DND-41 (cell line): ENCODE results near the gene C6orf15.
"Not testable (repeated sequence)": the region's sequence is repeated elsewhere in the genome, so short reads cannot be mapped to it uniquely, and the experiment has no call there.

Experiments used
- ATAC-seq: fragments of 200-7000 bp; cut with Tn5 transposase; 3 replicates; pipeline ENCODE4 v1.9.1; 2021; ENCODE audit warnings: low read depth; ENCODE audit not compliant: insufficient read depth
- DNase-seq: peaks from one replicate; pipeline ENCODE4 v3.0.0-alpha.2; 2020
- H2AFZ ChIP-seq: 2 replicates; pipeline ENCODE4 v1.6.0; 2012; ENCODE audit warnings: low read depth, low read length
- H3K27ac ChIP-seq: 2 replicates; pipeline ENCODE4 v1.5.1; 2012; ENCODE audit warnings: low read length, inconsistent platforms
- H3K27me3 ChIP-seq: fragments of 200-600 bp; sonication (generic); 2 replicates; pipeline ENCODE4 v1.6.0; 2012; ENCODE audit warnings: low read length, mild to moderate bottlenecking, inconsistent platforms; ENCODE audit not compliant: insufficient read depth, poor library complexity
- H3K36me3 ChIP-seq: 2 replicates; pipeline ENCODE4 v1.5.1; 2012; ENCODE audit warnings: low read length, inconsistent platforms; ENCODE audit not compliant: insufficient read depth
- H3K4me1 ChIP-seq: 2 replicates; pipeline ENCODE4 v1.5.1; 2012; ENCODE audit warnings: mild to moderate bottlenecking, low read length; ENCODE audit not compliant: insufficient read depth
- H3K4me2 ChIP-seq: 2 replicates; pipeline ENCODE4 v1.6.0; 2012; ENCODE audit warnings: mild to moderate bottlenecking, moderate library complexity, low read length, inconsistent platforms; ENCODE audit not compliant: insufficient read depth
- H3K4me3 ChIP-seq, 2 experiments: fragments of 200-600 bp in 1 of 2; shearing (Covaris generic) in 1 of 2; 2 replicates each; pipeline ENCODE4 v1.5.1; 2012 to 2016; ENCODE audit warnings: inconsistent platforms in 2 of 2, low read length in 2 of 2, mild to moderate bottlenecking in 2 of 2, low read depth in 1 of 2, moderate library complexity in 1 of 2
- H3K79me2 ChIP-seq: 2 replicates; pipeline ENCODE4 v1.6.0; 2012; ENCODE audit warnings: low read length, inconsistent platforms; ENCODE audit not compliant: insufficient read depth
- H3K9ac ChIP-seq: 2 replicates; pipeline ENCODE4 v1.6.0; 2012; ENCODE audit warnings: low read depth, mild to moderate bottlenecking, inconsistent platforms, low read length, moderate library complexity
- H3K9me3 ChIP-seq: 2 replicates; pipeline ENCODE4 v1.5.1; 2012; ENCODE audit warnings: low read length, moderate library complexity, mild to moderate bottlenecking, inconsistent platforms; ENCODE audit not compliant: insufficient read depth, severe bottlenecking
- H4K20me1 ChIP-seq: 2 replicates; pipeline ENCODE4 v1.6.0; 2012; ENCODE audit warnings: low read length; ENCODE audit not compliant: insufficient read depth
- EZH2 ChIP-seq: IDR thresholded peaks from 3 replicates; pipeline ENCODE4 v1.6.1; 2012; ENCODE audit warnings: borderline replicate concordance, low read depth, mild to moderate bottlenecking, moderate library complexity, low read length, inconsistent platforms; ENCODE audit not compliant: severe bottlenecking
- TF ChIP-seq, protein P1 (sequence below): IDR thresholded peaks from 2 replicates; pipeline ENCODE4 v1.5.1; 2012; ENCODE audit warnings: borderline replicate concordance, low read length, moderate library complexity, mild to moderate bottlenecking; ENCODE audit not compliant: poor library complexity, severe bottlenecking; ENCODE audit errors: extremely low read depth

C6orf15 gene

DNA sequence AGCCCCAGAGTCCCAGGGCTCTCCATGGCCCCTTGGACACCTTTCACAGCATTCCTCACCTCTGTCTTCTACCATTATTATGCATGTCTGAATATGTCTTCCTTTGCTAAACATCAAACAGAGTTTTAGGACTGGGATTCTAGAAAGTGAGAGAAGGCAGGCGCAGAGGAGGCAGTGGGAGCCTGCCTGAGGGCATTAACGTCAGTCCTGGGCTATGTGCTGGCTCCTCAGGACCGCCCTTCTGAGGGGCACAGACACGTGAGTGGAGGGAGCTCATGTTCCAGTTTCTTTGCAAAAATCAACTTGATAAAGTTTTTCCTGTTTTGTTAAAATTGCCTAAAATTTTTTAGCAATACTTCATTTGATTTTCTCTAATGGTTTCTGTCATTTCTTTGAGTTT is 38.0 kb downstream of the C6orf15 start:
- Histone ChIP-seq H3K9ac (no peak overlapping the region), H3K27me3 (no peaks in the 10 kb centered on the region), H3K4me1 (peaks cover 2% of the 10 kb centered on the region), H2AFZ (0 out of 2 replicates have a peak overlapping the region, but pooled peaks have one; percentile 20), H4K20me1 (no peaks in the 10 kb centered on the region), H3K9me3 (no peaks in the 10 kb centered on the region), H3K79me2 (no peaks in the 10 kb centered on the region), H3K4me2 (no peak overlapping the region), H3K27ac (no peak overlapping the region), H3K4me3 (no peak overlapping the region), H3K36me3 (no peaks in the 10 kb centered on the region)
- no peak for ATAC-seq
- DNase-seq: no peak
- no peak for TF ChIP-seq EZH2
- TF ChIP-seq, protein P1, sequence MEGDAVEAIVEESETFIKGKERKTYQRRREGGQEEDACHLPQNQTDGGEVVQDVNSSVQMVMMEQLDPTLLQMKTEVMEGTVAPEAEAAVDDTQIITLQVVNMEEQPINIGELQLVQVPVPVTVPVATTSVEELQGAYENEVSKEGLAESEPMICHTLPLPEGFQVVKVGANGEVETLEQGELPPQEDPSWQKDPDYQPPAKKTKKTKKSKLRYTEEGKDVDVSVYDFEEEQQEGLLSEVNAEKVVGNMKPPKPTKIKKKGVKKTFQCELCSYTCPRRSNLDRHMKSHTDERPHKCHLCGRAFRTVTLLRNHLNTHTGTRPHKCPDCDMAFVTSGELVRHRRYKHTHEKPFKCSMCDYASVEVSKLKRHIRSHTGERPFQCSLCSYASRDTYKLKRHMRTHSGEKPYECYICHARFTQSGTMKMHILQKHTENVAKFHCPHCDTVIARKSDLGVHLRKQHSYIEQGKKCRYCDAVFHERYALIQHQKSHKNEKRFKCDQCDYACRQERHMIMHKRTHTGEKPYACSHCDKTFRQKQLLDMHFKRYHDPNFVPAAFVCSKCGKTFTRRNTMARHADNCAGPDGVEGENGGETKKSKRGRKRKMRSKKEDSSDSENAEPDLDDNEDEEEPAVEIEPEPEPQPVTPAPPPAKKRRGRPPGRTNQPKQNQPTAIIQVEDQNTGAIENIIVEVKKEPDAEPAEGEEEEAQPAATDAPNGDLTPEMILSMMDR: no peak

DNA sequence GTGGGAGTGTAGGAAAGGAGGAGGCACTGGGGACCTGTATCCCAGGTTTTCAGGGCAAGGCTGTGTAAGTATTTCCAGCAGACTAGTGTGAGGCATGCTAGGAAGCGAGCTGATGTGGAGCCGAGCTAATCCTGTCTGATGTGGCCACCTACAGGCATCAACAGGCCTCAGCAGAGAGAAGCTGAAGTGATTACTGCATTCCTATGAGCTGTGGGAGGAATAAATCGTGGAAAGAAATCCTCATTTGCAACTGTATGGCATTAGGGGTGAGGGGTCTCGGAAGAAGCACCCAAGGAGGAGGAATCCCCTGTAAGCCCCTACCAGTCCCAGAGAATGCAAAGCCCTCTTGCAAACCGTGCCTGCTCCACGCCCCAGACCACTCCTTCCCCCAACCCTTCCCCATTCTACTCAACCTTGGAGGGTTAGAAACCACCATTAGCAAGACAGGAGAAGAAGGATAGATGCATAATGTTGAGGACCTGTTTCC is 41.6 kb downstream of the C6orf15 start:
- Histone ChIP-seq H2AFZ (no peak overlapping the region), H3K4me3 (no peak overlapping the region), H3K9ac (no peak overlapping the region), H3K9me3 (no peaks in the 10 kb centered on the region), H3K4me1 (no peaks in the 10 kb centered on the region), H3K79me2 (no peaks in the 10 kb centered on the region), H3K27me3 (no peaks in the 10 kb centered on the region), H3K4me2 (no peak overlapping the region), H4K20me1 (no peaks in the 10 kb centered on the region), H3K27ac (no peak overlapping the region), H3K36me3 (no peaks in the 10 kb centered on the region)
- ATAC-seq (peak; percentile 70), DNase-seq (peak; percentile 15)
- TF ChIP-seq EZH2: no peak
- TF ChIP-seq, protein P1: peak; percentile 51

DNA sequence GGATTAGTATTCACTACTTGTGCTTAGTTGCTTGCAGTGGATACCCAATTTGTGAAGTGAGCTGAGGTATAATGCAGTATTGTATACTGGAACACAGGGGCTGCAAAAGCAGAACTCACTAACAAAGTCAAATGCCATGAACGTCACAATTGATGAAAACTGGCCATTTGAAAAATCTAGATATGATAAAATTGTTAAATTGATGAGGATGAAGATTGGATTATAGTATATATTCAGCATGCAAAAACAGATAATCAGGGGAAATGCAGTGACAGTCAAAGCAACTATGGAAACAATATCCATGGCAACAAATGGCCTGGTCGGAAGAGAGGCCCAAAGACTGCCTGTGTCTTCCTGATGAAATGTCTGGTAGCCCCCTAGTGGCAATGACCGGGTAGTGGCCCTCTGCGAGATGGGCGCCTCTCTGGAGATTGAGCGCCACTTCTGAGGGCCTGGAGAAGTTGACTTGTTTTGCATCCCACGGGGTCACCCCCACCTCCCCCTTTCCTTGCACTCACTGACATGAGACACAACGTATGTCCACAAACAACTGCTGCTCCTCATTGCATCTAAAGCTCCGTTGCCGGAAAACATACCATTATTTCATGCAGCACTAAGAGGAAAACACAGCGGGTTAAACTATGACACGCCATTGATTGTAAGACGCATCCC is 43.6 kb downstream of the C6orf15 start:
- ATAC-seq: peak; percentile 87
- no peaks in the 10 kb centered on the region for H3K36me3 ChIP-seq
- no peaks in the 10 kb centered on the region for H3K4me1 ChIP-seq
- peak; percentile 68 for DNase-seq
- no peaks in the 10 kb centered on the region for H4K20me1 ChIP-seq
- H3K4me3 ChIP-seq: no peak overlapping the region
- no peak overlapping the region for H3K9ac ChIP-seq
- no peak overlapping the region for H2AFZ ChIP-seq
- no peak overlapping the region for H3K4me2 ChIP-seq
- no peaks in the 10 kb centered on the region for H3K79me2 ChIP-seq
- no peak overlapping the region for H3K27ac ChIP-seq
- H3K27me3 ChIP-seq: no peaks in the 10 kb centered on the region
- TF ChIP-seq, protein P1: peak; percentile 87
- TF ChIP-seq EZH2: no peak
- no peaks in the 10 kb centered on the region for H3K9me3 ChIP-seq

DNA sequence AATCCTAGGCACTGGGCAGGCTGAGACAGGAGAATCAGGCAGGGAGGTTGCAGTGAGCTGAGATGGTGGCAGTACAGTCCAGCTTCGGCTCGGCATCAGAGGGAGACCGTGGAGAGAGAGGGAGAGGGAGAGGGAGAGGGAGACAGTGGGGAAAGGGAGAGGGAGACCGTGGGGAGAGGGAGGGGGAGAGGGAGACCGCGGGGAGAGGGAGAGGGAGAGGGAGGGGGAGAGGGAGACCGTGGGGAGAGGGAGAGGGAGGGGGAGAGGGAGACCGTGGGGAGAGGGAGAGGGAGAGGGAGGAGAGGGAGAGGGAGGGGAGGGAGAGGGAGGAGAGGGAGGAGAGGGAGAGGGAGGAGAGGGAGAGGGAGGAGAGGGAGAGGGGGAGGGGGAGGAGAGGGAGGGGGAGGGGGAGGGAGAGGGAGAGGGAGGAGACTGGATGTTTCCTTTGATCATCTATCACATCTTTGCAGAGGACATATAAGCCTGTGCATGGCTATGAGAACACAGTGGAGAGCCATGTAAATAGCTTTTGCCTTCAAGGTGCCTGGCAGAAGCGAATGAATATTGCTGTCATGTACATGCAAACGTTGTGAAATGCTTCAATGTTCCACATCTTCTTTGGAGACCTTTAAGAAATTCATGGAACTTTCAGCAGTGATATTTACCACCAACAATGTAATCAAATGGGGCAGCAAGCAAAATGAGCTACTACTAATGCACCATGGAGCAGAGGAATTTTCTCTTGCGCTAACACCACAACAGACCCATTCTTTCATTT is 44.3 kb downstream of the C6orf15 start:
- H3K9me3 ChIP-seq, H3K9ac ChIP-seq, H3K27ac ChIP-seq, H3K4me2 ChIP-seq, H2AFZ ChIP-seq, H3K4me3 ChIP-seq, ATAC-seq, H3K36me3 ChIP-seq, H3K27me3 ChIP-seq, H4K20me1 ChIP-seq, DNase-seq, H3K4me1 ChIP-seq, H3K79me2 ChIP-seq: not testable (repeated sequence)

DNA sequence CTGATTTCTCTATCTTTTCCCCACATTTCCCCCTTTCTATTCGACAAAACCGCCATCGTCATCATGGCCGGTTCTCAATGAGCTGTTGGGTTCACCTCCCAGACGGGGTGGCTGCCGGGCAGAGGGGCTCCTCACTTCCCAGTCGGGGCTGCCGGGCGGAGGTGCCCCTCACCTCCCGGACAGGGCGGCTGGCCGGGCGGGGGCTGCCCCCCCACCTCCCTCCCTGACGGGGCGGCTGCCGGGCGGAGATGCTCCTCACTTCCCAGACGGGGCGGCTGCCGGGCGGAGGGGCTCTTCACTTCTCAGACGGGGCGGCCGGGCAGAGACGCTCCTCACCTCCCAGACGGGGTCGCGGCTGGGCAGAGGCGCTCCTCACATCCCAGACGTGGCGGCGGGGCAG is 45.3 kb downstream of the C6orf15 start:
- H3K4me2 ChIP-seq, H3K36me3 ChIP-seq, H3K27ac ChIP-seq, H2AFZ ChIP-seq, DNase-seq, H4K20me1 ChIP-seq, H3K9me3 ChIP-seq, H3K79me2 ChIP-seq, H3K9ac ChIP-seq, ATAC-seq, H3K27me3 ChIP-seq, H3K4me3 ChIP-seq, H3K4me1 ChIP-seq: not testable (repeated sequence)
